ENCODE measurements around the gene PPEF2.

DNA sequence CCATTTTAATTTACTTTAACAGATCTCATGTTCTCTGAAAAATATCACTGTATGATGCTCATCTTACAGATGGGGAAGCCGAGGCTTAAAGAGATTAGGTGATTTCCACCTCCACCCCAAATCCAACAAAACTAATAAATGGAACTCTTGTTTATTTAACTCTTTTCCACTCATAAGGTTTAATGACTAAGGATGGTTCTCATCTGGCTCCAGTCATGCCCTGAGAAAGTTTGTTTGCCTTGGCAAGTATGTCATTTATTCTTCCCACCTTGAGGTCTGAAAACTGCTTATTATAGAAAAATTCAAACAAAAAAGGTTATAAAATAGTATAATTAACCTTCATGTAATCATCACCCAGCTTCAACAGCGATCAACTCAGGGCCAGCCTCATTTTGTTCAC is 56.3 kb downstream of the PPEF2 start:
- TF ChIP-seq, protein P1, sequence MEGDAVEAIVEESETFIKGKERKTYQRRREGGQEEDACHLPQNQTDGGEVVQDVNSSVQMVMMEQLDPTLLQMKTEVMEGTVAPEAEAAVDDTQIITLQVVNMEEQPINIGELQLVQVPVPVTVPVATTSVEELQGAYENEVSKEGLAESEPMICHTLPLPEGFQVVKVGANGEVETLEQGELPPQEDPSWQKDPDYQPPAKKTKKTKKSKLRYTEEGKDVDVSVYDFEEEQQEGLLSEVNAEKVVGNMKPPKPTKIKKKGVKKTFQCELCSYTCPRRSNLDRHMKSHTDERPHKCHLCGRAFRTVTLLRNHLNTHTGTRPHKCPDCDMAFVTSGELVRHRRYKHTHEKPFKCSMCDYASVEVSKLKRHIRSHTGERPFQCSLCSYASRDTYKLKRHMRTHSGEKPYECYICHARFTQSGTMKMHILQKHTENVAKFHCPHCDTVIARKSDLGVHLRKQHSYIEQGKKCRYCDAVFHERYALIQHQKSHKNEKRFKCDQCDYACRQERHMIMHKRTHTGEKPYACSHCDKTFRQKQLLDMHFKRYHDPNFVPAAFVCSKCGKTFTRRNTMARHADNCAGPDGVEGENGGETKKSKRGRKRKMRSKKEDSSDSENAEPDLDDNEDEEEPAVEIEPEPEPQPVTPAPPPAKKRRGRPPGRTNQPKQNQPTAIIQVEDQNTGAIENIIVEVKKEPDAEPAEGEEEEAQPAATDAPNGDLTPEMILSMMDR (IDR thresholded peaks at IDR 0.05 in 8 of 11, conservative IDR thresholded peaks at IDR 0.05 in 3 of 11): no peak
- TF ChIP-seq POLR2A (IDR thresholded peaks at IDR 0.05): no peak
